Heart right ventricle (tissue), 12 donors: ENCODE data around the gene CNTN2. TPM values are rescaled to one million over a fixed set of nuclear protein-coding genes. Genes with fewer than 3 reads are reported as not detected.

Experiments used
- polyA plus RNA-seq, 2 donors: library from polyadenylated mRNA; stranded (reverse); fragments of 200-250 nt; gene quantifications; one replicate each; pipeline ENCODE4 v1.2.3, GENCODE V29; 2013
- total RNA-seq, 10 donors: library from RNA; stranded (reverse); fragmentation: NEBNext Ultra II Directional in 3 of 10; extraction: Animal tissue kit (Norgen Biotek cat#: 25700) in 3 of 10; gene quantifications; one replicate each; pipeline versions ENCODE4 v1.2.1 to v1.2.4, GENCODE V29; 2021 to 2023
- donor health status: ischemic (EF 13 %, LVEDD 7.1; RV severe dilation, severe dysfunction).
- donor health status: healthy with polysubstance abuse.
- donor health status: DM: no; HTN: yes; CAD: no.
- donor health status: DM: no; HTN: no; CAD: no.
- donor health status: ischemic (EF 25% LVEDD 6.9; RV normal size, moderate dysfunction).
- donor health status: ischemic (EF 25% LVEDD 5.7; RV mildly dilated, moderate dysfunction).
- donor health status: healthy.
- donor health status: nonischemic (EF 11% LVEDD 7.7; RV severe dilation, severe dysfunction).
- donor health status: DM: yes; HTN: yes; CAD: no.
- donor health status: PGD.
- donor health status: ischemic (EF 29% LVEDD 5.4; RV normal size, mild dysfunction).
- donor health status: nonischemic (EF 23%, LVEDD 6.1; RV moderate dilation, normal function).

Gene CNTN2
- total and polyA plus RNA-seq, 12 donors = 0.04 to 0.73 (median 0.25) TPM; not detected in 3

Other genes with a start within 250 kb of the CNTN2 start
- gene NFASC, start 172.3 kb upstream of the CNTN2 start, total RNA-seq = 10 to 100 TPM in 5 of 10 donors, 1 to 10 TPM in 5; 5.2 to 16.3 (median 9.2) TPM
- 10 to 100 TPM in 1 of 2 donors, 1 to 10 TPM in 1; 1.9 to 24.1 TPM for gene NFASC, start 172.3 kb upstream of the CNTN2 start, polyA plus RNA-seq
- 1 to 10 TPM; 1.6 to 3.8 (median 2.1) TPM for gene TMEM81, start 41.2 kb downstream of the CNTN2 start, total RNA-seq
- gene TMEM81, start 41.2 kb downstream of the CNTN2 start, polyA plus RNA-seq = 1 to 10 TPM; 2.7 to 3.4 TPM
- gene RBBP5, start 78.8 kb downstream of the CNTN2 start, total RNA-seq = 10 to 100 TPM in 3 of 10 donors, 1 to 10 TPM in 7; 8.2 to 12.4 (median 9.1) TPM
- 1 to 10 TPM; 3.4 to 4.0 TPM for gene RBBP5, start 78.8 kb downstream of the CNTN2 start, polyA plus RNA-seq
- gene DSTYK, start 168.5 kb downstream of the CNTN2 start, total RNA-seq = 1 to 10 TPM; 5.7 to 9.5 (median 8.0) TPM
- gene DSTYK, start 168.5 kb downstream of the CNTN2 start, polyA plus RNA-seq = 1 to 10 TPM; 2.6 to 3.2 TPM
- 1 to 10 TPM in 9 of 10 donors, under 1 TPM in 1; 0.62 to 2.6 (median 1.8) TPM for gene TMCC2, start 184.7 kb downstream of the CNTN2 start, total RNA-seq
- gene TMCC2, start 184.7 kb downstream of the CNTN2 start, polyA plus RNA-seq = 1 to 10 TPM; 1.1 to 1.8 TPM